ENCODE data around the gene SLC6A11.

GRCh38 chr3:10928407-10928960 lies 112.5 kb downstream of the SLC6A11 start:
- no peak for TF ChIP-seq CTCF (IDR thresholded peaks at IDR 0.05)
- no peak for TF ChIP-seq POLR2A (IDR thresholded peaks at IDR 0.05)

Measured in uterus (tissue), 2 donors.